K562 (cell line): ENCODE measurements around the gene HHIPL2. TPM values are rescaled to one million over a fixed set of nuclear protein-coding genes. Genes with fewer than 3 reads are reported as not detected.
A peak's percentile ranks its signal among the peaks of the same experiment; 100 is the strongest.

ENCODE experiments used
- ATAC-seq: fragments of 200-7000 bp; cut with Tn5 transposase; 3 replicates; pipeline ENCODE4 v1.9.1; 2020; ENCODE audit warnings: moderate library complexity
- BruUV-seq: library from RNA; stranded (reverse); fragments of 400-500 nt; replicated peaks from 2 replicates; lab custom pipeline; 2021; lab: Mats Ljungman, UMichigan
- CTCF ChIA-PET: fragments of 300-600 bp; formaldehyde crosslinking; extraction: SDS; loops from one replicate; lab custom pipeline; 2021; ENCODE audit warnings: low intra/inter-chr PET ratio; lab: Yijun Ruan, JAX
- POLR2A ChIA-PET: fragments of 300-600, 350-650 bp; sonication (Branson Sonifier 250); formaldehyde crosslinking; extraction: SDS; loops from one replicate; lab custom pipeline; 2021; ENCODE audit warnings: antibody characterized with exemption, inconsistent platforms; lab: Yijun Ruan, JAX
- DNase-seq, 4 experiments: peaks; one replicate each; pipeline versions ENCODE4 v3.0.0 to v3.0.0-alpha.2; 2011 to 2018; ENCODE audit warnings: low spot score in 3 of 4, mixed read lengths in 3 of 4; ENCODE audit errors: extremely low read depth in 1 of 4
- FAIRE-seq: peaks from 2 replicates; lab custom pipeline; 2011; peaks lifted over from hg19 to GRCh38; lab: Jason Lieb, UNC
- H2AFZ ChIP-seq: 2 replicates; pipeline ENCODE4 v1.6.0; 2011; ENCODE audit warnings: low read depth, low read length, control low read depth, inconsistent platforms
- H3K27ac ChIP-seq: fragments of 200-600 bp; 3 replicates; pipeline ENCODE4 v1.8.0; 2011; ENCODE audit warnings: low read depth, mild to moderate bottlenecking, control low read depth, inconsistent platforms, low read length, moderate library complexity, mixed read lengths; ENCODE audit errors: extremely low read depth
- H3K27me3 ChIP-seq, 2 experiments: fragments of 300-600 bp in 1 of 2; 2 replicates in 1 of 2; 3 replicates in 1 of 2; pipeline versions ENCODE4 v1.6.0 to v1.8.0; 2011; ENCODE audit warnings: inconsistent platforms in 2 of 2, low read length in 2 of 2, mild to moderate bottlenecking in 1 of 2, mixed read lengths in 1 of 2, moderate library complexity in 1 of 2; ENCODE audit not compliant: control insufficient read depth in 2 of 2, insufficient read depth in 2 of 2
- H3K36me3 ChIP-seq: fragments of 300-600 bp; 3 replicates; pipeline ENCODE4 v1.8.0; 2011; ENCODE audit warnings: mild to moderate bottlenecking, low read length, inconsistent platforms; ENCODE audit not compliant: control insufficient read depth, insufficient read depth
- H3K4me1 ChIP-seq, 2 experiments: fragments of 200-600 bp in 1 of 2; replicated peaks in 1 of 2; 2 replicates in 1 of 2; 3 replicates in 1 of 2; pipeline versions ENCODE4 v1.5.1 to v1.8.0; 2011; ENCODE audit warnings: inconsistent platforms in 2 of 2, low read length in 2 of 2, mild to moderate bottlenecking in 1 of 2, mixed read lengths in 1 of 2, moderate library complexity in 1 of 2; ENCODE audit not compliant: control insufficient read depth in 2 of 2, insufficient read depth in 2 of 2
- H3K4me2 ChIP-seq: 2 replicates; pipeline ENCODE4 v1.6.1; 2011; ENCODE audit warnings: low read length, control low read depth, inconsistent platforms, mixed read lengths; ENCODE audit not compliant: insufficient read depth
- H3K4me3 ChIP-seq: fragments of 200-600 bp; sonication (generic), shearing (Covaris generic); 2 replicates; pipeline ENCODE4 v1.5.1; 2016; ENCODE audit warnings: control low read depth, inconsistent platforms
- H3K79me2 ChIP-seq: fragments of 200-600 bp; 3 replicates; pipeline ENCODE4 v1.8.0; 2011; ENCODE audit warnings: low read length, inconsistent platforms; ENCODE audit not compliant: control insufficient read depth, insufficient read depth
- H3K9ac ChIP-seq, 2 experiments: 2 replicates each; pipeline versions ENCODE4 v1.6.0 to v1.6.1; 2011; ENCODE audit warnings: low read depth in 2 of 2, low read length in 2 of 2, control low read depth in 1 of 2, inconsistent platforms in 1 of 2, mild to moderate bottlenecking in 1 of 2, mixed read lengths in 1 of 2; ENCODE audit not compliant: insufficient read depth in 1 of 2
- H3K9me1 ChIP-seq: one replicate; pipeline ENCODE4 v1.6.0; 2011; ENCODE audit warnings: inconsistent platforms, mild to moderate bottlenecking, low read length, moderate library complexity; ENCODE audit not compliant: control insufficient read depth, insufficient read depth
- H3K9me3 ChIP-seq: replicated peaks from 2 replicates; pipeline ENCODE4 v1.5.1; 2011; ENCODE audit warnings: low read depth, low read length, inconsistent platforms; ENCODE audit not compliant: control insufficient read depth, insufficient read depth
- H4K20me1 ChIP-seq: replicated peaks from 2 replicates; pipeline ENCODE4 v1.6.1; 2011; ENCODE audit warnings: low read length, inconsistent platforms, mixed read lengths; ENCODE audit not compliant: control insufficient read depth, insufficient read depth
- HEY1 ChIP-seq: fragments of 250-450 bp; sonication (Bioruptor Pico); IDR thresholded peaks from 2 replicates; pipeline ENCODE4 v1.5.0; 2020; ENCODE audit warnings: mild to moderate bottlenecking, moderate library complexity, borderline replicate concordance
- KLF16 ChIP-seq: IDR thresholded peaks from 2 replicates; pipeline ENCODE4 v1.6.1; 2016; ENCODE audit warnings: antibody characterized with exemption
- NFIC ChIP-seq: fragments of 450-650 bp; IDR thresholded peaks from 2 replicates; pipeline ENCODE4 v1.6.1; 2017; ENCODE audit warnings: mild to moderate bottlenecking, inconsistent platforms
- PHB2 ChIP-seq: fragments of 450-650 bp; IDR thresholded peaks from 2 replicates; pipeline ENCODE4 v1.6.1; 2017; ENCODE audit warnings: low read depth
- SMC3 ChIP-seq: conservative IDR thresholded peaks from 2 replicates; pipeline ENCODE4 v1.6.1; 2011; ENCODE audit warnings: low read depth, low read length, improper control_type of control experiment; ENCODE audit not compliant: insufficient read depth
- WGBS: fragments of 100-300 bp; shearing (Covaris generic); methylation state at CpG from one replicate; pipeline ENCODE4 v1.1.6; 2016; ENCODE audit warnings: low coverage, mixed read lengths; ENCODE audit not compliant: insufficient coverage; ENCODE audit errors: missing lambda C conversion rate; 5-methylcytosine and 5-hydroxymethylcytosine counted together
- in situ Hi-C: fragments of 300-500 bp; cut with MboI; formaldehyde crosslinking; loops from 4 replicates; pipeline ENCODE4 v1.15.0; 2018; ENCODE audit warnings: inconsistent platforms, mixed read lengths
- intact Hi-C: fragments of 100-400 bp; cut with micrococcal nuclease; formaldehyde crosslinking; loops from 2 replicates; pipeline ENCODE4 v1.14.2; 2022
- polyA plus RNA-seq, 8 experiments: library from polyadenylated mRNA; depleted of rRNA in 4 of 8; stranded (reverse) in 5 of 8; unstranded in 3 of 8; fragments of >200 nt; fragmentation: Nextera tagmentation in 2 of 8; fragmentation: Illumina TruSeq in 1 of 8; extraction: Ambion mirVana in 2 of 8; extraction: Trizol in 1 of 8; gene quantifications; 2 replicates each; pipeline versions ENCODE4 v1.2.1 to v1.2.3, GENCODE V29; 2011 to 2014; ENCODE audit warnings: inconsistent platforms in 1 of 8, missing spikeins in 1 of 8
- total RNA-seq, 7 experiments: library from RNA; depleted of rRNA in 6 of 7; stranded (reverse); fragments of >200 nt in 6 of 7; fragmentation: Illumina TruSeq in 2 of 7; extraction: Trizol in 2 of 7; gene quantifications; 2 replicates each; pipeline versions ENCODE4 v1.2.1 to v1.2.3, GENCODE V29; 2011 to 2021; ENCODE audit warnings: low replicate concordance in 1 of 7
- TF ChIP-seq, protein P1 (sequence below): fragments of 450-650 bp; IDR thresholded peaks from 2 replicates; pipeline ENCODE4 v1.6.1; 2017; ENCODE audit warnings: mild to moderate bottlenecking, moderate library complexity
- TF ChIP-seq, protein P2 (sequence below): fragments of 250-450 bp; sonication (Bioruptor Pico); IDR thresholded peaks from 2 replicates; pipeline ENCODE4 v1.9.0; 2021; ENCODE audit warnings: mild to moderate bottlenecking
- TF ChIP-seq, protein P3 (sequence below): sonication (generic); formaldehyde crosslinking; IDR thresholded peaks from 2 replicates; pipeline ENCODE4 v1.8.0; 2022; ENCODE audit warnings: mild to moderate bottlenecking, missing genetic modification reagents

HHIPL2 gene
- total and polyA plus RNA-seq, 9 of the 15 experiments (the other 6 are each of a cell fraction or from before 2014, with no cell fraction given): 0.05 to 0.60 (median 0.20) TPM; not detected in 1

- in situ Hi-C loops: no loop called here
- 98% methylated on average over 5 of the region's 7 CpGs for WGBS
- no peaks in the 10 kb centered on the region for H3K27me3 ChIP-seq
Observed at GRCh38 chr1:222557574-222557973, 9.7 kb upstream of the HHIPL2 start.

DNA sequence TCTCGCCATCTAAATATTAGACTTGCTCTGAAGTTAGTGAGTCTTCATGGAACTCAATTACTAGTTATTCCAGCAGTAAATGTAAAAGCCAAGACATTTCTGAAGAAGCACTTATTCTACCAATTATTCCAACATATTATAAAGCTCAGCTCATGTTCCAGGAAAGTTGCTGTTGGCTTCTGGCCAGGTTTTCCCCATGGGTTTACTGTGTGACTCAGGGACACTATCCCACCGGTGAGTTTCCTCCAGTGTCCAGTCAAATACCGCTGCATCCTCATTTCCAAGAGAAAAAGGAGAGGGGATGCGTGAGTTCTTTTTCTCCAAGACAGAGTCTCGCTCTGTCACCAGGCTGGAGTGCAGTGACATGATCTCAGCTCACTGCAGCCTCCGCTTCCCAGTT is 9.2 kb upstream of the HHIPL2 start:
- no peak for FAIRE-seq
- WGBS: 80% methylated on average over 6 of the region's 6 CpGs
- H3K36me3 ChIP-seq: peaks cover 62% of the 10 kb centered on the region
- H3K4me1 ChIP-seq: no peaks in the 10 kb centered on the region
- in situ Hi-C loops: no loop called here
- no peak overlapping the region for H3K4me2 ChIP-seq
- ChIA-PET CTCF (no interaction called here), POLR2A (interaction anchor here (0.9 to 1.2 kb wide), 2 partner anchors 16 to 22 kb away, joined by 3 read pairs; no protein-coding TSS in a partner anchor)
- H3K9ac ChIP-seq: no peak overlapping the region
- no peak overlapping the region for H2AFZ ChIP-seq
- H3K79me2 ChIP-seq: no peaks in the 10 kb centered on the region
- H3K4me3 ChIP-seq: no peak overlapping the region
- no TSS peak for BruUV-seq
- H3K9me1 ChIP-seq: no peaks in the 10 kb centered on the region
- no peaks in the 10 kb centered on the region for H3K9me3 ChIP-seq
- ATAC-seq: no peak
- no peaks in the 10 kb centered on the region for H4K20me1 ChIP-seq
- TF ChIP-seq, protein P1, sequence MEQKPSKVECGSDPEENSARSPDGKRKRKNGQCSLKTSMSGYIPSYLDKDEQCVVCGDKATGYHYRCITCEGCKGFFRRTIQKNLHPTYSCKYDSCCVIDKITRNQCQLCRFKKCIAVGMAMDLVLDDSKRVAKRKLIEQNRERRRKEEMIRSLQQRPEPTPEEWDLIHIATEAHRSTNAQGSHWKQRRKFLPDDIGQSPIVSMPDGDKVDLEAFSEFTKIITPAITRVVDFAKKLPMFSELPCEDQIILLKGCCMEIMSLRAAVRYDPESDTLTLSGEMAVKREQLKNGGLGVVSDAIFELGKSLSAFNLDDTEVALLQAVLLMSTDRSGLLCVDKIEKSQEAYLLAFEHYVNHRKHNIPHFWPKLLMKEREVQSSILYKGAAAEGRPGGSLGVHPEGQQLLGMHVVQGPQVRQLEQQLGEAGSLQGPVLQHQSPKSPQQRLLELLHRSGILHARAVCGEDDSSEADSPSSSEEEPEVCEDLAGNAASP: no peak
- TF ChIP-seq SMC3: no peak
- TF ChIP-seq, protein P2, sequence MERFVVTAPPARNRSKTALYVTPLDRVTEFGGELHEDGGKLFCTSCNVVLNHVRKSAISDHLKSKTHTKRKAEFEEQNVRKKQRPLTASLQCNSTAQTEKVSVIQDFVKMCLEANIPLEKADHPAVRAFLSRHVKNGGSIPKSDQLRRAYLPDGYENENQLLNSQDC (CRISPR knock-in tag): no peak
- no peak for TF ChIP-seq KLF16
- TF ChIP-seq, protein P3, sequence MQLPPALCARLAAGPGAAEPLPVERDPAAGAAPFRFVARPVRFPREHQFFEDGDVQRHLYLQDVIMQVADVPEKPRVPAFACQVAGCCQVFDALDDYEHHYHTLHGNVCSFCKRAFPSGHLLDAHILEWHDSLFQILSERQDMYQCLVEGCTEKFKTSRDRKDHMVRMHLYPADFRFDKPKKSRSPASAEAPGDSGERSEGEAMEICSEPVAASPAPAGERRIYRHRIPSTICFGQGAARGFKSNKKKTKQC (CRISPR knock-in tag): no peak
- TF ChIP-seq HEY1 (CRISPR knock-in tag): no peak
- peak; percentile 71 for TF ChIP-seq NFIC
- no peaks in the 10 kb centered on the region for H3K27me3 ChIP-seq
- intact Hi-C loops: no loop called here
- H3K27ac ChIP-seq: no peak overlapping the region
- no peak for DNase-seq

More at GRCh38 chr1:222557574-222557973, 9.7 kb upstream of the HHIPL2 start:
- Histone ChIP-seq H3K4me1 (no peaks in the 10 kb centered on the region), H3K9ac (no peak overlapping the region), H3K4me2 (no peak overlapping the region), H3K9me3 (no peaks in the 10 kb centered on the region), H3K27ac (no peak overlapping the region), H3K9me1 (no peaks in the 10 kb centered on the region), H3K4me3 (no peak overlapping the region), H4K20me1 (no peaks in the 10 kb centered on the region), H3K79me2 (no peaks in the 10 kb centered on the region), H3K36me3 (peaks cover 67% of the 10 kb centered on the region), H2AFZ (no peak overlapping the region)
- no peak for TF ChIP-seq PHB2
- intact Hi-C loops: no loop called here
- no peak for ATAC-seq
- DNase-seq: no peak
- no peak for FAIRE-seq
- BruUV-seq: no TSS peak
- POLR2A ChIA-PET: interaction anchor here (0.9 kb wide), 1 partner anchor 22 kb away, joined by 3 read pairs; no protein-coding TSS in a partner anchor
- CTCF ChIA-PET: no interaction called here
